Measurements from ENCODE around the gene CHST8.
"Not testable (repeated sequence)": the region's sequence is repeated elsewhere in the genome, so short reads cannot be mapped to it uniquely, and the experiment has no call there.

Gene CHST8

GRCh38 chr19:33818411-33818810, 196.7 kb downstream of the CHST8 start:
- Histone ChIP-seq H3K4me3 (replicated peaks; ENCODE audit: low read depth, low read length) (no peak overlapping the region), H3K27me3 (replicated peaks; ENCODE audit: control insufficient read depth, insufficient read depth, low read length) (no peaks in the 10 kb centered on the region), H3K36me3 (ENCODE audit: control insufficient read depth, insufficient read depth, low read length) (no peaks in the 10 kb centered on the region)
- no peak for TF ChIP-seq CTCF (IDR thresholded peaks at IDR 0.05; ENCODE audit: insufficient read depth, low read length, poor library complexity, severe bottlenecking)
- no peak for DNase-seq (ENCODE audit: extremely low read depth, insufficient read length)

GRCh38 chr19:33819078-33819477, 197.3 kb downstream of the CHST8 start:
- DNase-seq (ENCODE audit: extremely low read depth, insufficient read length); H3K36me3 ChIP-seq (ENCODE audit: control insufficient read depth, insufficient read depth, low read length); H3K4me3 ChIP-seq (replicated peaks; ENCODE audit: low read depth, low read length): not testable (repeated sequence)

GRCh38 chr19:33819506-33819879, 197.7 kb downstream of the CHST8 start:
- Histone ChIP-seq H3K4me3 (replicated peaks; ENCODE audit: low read depth, low read length) (no peak overlapping the region), H3K27me3 (replicated peaks; ENCODE audit: control insufficient read depth, insufficient read depth, low read length) (no peaks in the 10 kb centered on the region)
- DNase-seq (ENCODE audit: extremely low read depth, insufficient read length) = no peak

More at GRCh38 chr19:33819078-33819477, 197.3 kb downstream of the CHST8 start:
- not testable (repeated sequence) for H3K27me3 ChIP-seq (replicated peaks; ENCODE audit: control insufficient read depth, insufficient read depth, low read length)

GRCh38 chr19:33819880-33820781, 198.4 kb downstream of the CHST8 start:
- no peak for DNase-seq (ENCODE audit: extremely low read depth, insufficient read length)
- H3K4me3 ChIP-seq (replicated peaks; ENCODE audit: low read depth, low read length) = peak overlapping the region; percentile 25
- no peaks in the 10 kb centered on the region for H3K36me3 ChIP-seq (ENCODE audit: control insufficient read depth, insufficient read depth, low read length)
- no peaks in the 10 kb centered on the region for H3K27me3 ChIP-seq (replicated peaks; ENCODE audit: control insufficient read depth, insufficient read depth, low read length)
- no peak for TF ChIP-seq CTCF (IDR thresholded peaks at IDR 0.05; ENCODE audit: insufficient read depth, low read length, poor library complexity, severe bottlenecking)

More at GRCh38 chr19:33819506-33819879, 197.7 kb downstream of the CHST8 start:
- no peaks in the 10 kb centered on the region for H3K36me3 ChIP-seq (ENCODE audit: control insufficient read depth, insufficient read depth, low read length)
- TF ChIP-seq CTCF (IDR thresholded peaks at IDR 0.05; ENCODE audit: insufficient read depth, low read length, poor library complexity, severe bottlenecking) = no peak

- Histone ChIP-seq H3K36me3 (ENCODE audit: control insufficient read depth, insufficient read depth, low read length) (no peaks in the 10 kb centered on the region), H3K27me3 (replicated peaks; ENCODE audit: control insufficient read depth, insufficient read depth, low read length) (no peaks in the 10 kb centered on the region; the same call in 1 of the 2 replicates), H3K4me3 (replicated peaks; ENCODE audit: low read depth, low read length) (no peak overlapping the region)
- TF ChIP-seq CTCF (IDR thresholded peaks at IDR 0.05; ENCODE audit: insufficient read depth, low read length, poor library complexity, severe bottlenecking) = no peak
- DNase-seq (ENCODE audit: extremely low read depth, insufficient read length) = no peak
These were observed 200.1 kb downstream of the CHST8 start for GRCh38 chr19:33821871-33822270.

Measured in GM06990 (cell line).